Epithelial cell of esophagus (primary cell): ENCODE results near the gene MARF1.
"Not testable (repeated sequence)": the region's sequence is repeated elsewhere in the genome, so short reads cannot be mapped to it uniquely, and the experiment has no call there.

Experiments used
- DNase-seq: peaks from one replicate; pipeline ENCODE4 v3.0.0; 2010; ENCODE audit warnings: low read depth
- H3K4me3 ChIP-seq: 2 replicates; pipeline ENCODE4 v1.5.1; 2011; ENCODE audit warnings: mild to moderate bottlenecking, low read length, control low read depth
- CTCF ChIP-seq: IDR thresholded peaks from 2 replicates; pipeline ENCODE4 v1.5.1; 2011; ENCODE audit warnings: low read depth, mild to moderate bottlenecking, low read length, control low read depth, inconsistent platforms; ENCODE audit not compliant: insufficient read depth; ENCODE audit errors: missing control alignments

MARF1 gene

GRCh38 chr16:15682105-15682570, 39.2 kb upstream of the MARF1 start:
- DNase-seq, result peak; percentile 84
- peak; percentile 67 for TF ChIP-seq CTCF

GRCh38 chr16:15677447-15677846, 34.5 kb upstream of the MARF1 start:
- H3K4me3 ChIP-seq, result no peak overlapping the region
- no peak for DNase-seq
- TF ChIP-seq CTCF, result no peak

More at GRCh38 chr16:15682105-15682570, 39.2 kb upstream of the MARF1 start:
- no peak overlapping the region for H3K4me3 ChIP-seq

- no peak overlapping the region for H3K4me3 ChIP-seq
- TF ChIP-seq CTCF, result no peak
- no peak for DNase-seq
These were observed 33.6 kb upstream of the MARF1 start for GRCh38 chr16:15676506-15676905.

- no peak overlapping the region for H3K4me3 ChIP-seq
- DNase-seq, result no peak
- no peak for TF ChIP-seq CTCF
These were observed 31.6 kb upstream of the MARF1 start for GRCh38 chr16:15674571-15674970.

GRCh38 chr16:15672514-15673167, 29.7 kb upstream of the MARF1 start:
- peak; percentile 99 for DNase-seq
- H3K4me3 ChIP-seq, result no peak overlapping the region
- TF ChIP-seq CTCF, result no peak

- not testable (repeated sequence) for H3K4me3 ChIP-seq, DNase-seq
These were observed 29.2 kb upstream of the MARF1 start for GRCh38 chr16:15672127-15672513.

- no peak for DNase-seq
- TF ChIP-seq CTCF, result no peak
- no peak overlapping the region for H3K4me3 ChIP-seq
These were observed 28.7 kb upstream of the MARF1 start for GRCh38 chr16:15671530-15672117.
